Hepatocyte (in vitro differentiated cells): Measurements from ENCODE around the gene CCNA1. TPM values are rescaled to one million over a fixed set of nuclear protein-coding genes. Genes with fewer than 3 reads are reported as not detected.

Source experiments
- DNase-seq: peaks from one replicate; pipeline ENCODE4 v3.0.0-alpha.2; 2016; ENCODE audit warnings: low spot score
- H2AFZ ChIP-seq: fragments of 200-600 bp; sonication (generic); 2 replicates; pipeline ENCODE4 v1.6.0; 2016; ENCODE audit warnings: antibody characterized with exemption, mild to moderate bottlenecking
- H3K27ac ChIP-seq: fragments of 200-600 bp; sonication (generic); 2 replicates; pipeline ENCODE4 v1.5.1; 2016; ENCODE audit warnings: mild to moderate bottlenecking
- H3K27me3 ChIP-seq: fragments of 200-600 bp; sonication (generic); 2 replicates; pipeline ENCODE4 v1.6.1; 2016
- H3K36me3 ChIP-seq: fragments of 200-600 bp; sonication (generic); replicated peaks from 2 replicates; pipeline ENCODE4 v1.5.1; 2016; ENCODE audit warnings: low read depth; ENCODE audit not compliant: insufficient read depth
- H3K4me1 ChIP-seq: fragments of 200-600 bp; sonication (generic); 2 replicates; pipeline ENCODE4 v1.5.1; 2016; ENCODE audit warnings: mild to moderate bottlenecking, moderate library complexity; ENCODE audit not compliant: insufficient read depth
- H3K4me2 ChIP-seq: fragments of 200-600 bp; sonication (generic); 2 replicates; pipeline ENCODE4 v1.6.0; 2016
- H3K4me3 ChIP-seq: fragments of 200-600 bp; sonication (generic); 2 replicates; pipeline ENCODE4 v1.5.1; 2016; ENCODE audit warnings: mild to moderate bottlenecking
- H3K79me2 ChIP-seq: fragments of 200-600 bp; sonication (generic); 2 replicates; pipeline ENCODE4 v1.6.0; 2017; ENCODE audit warnings: mild to moderate bottlenecking
- H3K9me2 ChIP-seq: fragments of 200-600 bp; sonication (generic); replicated peaks from 2 replicates; pipeline ENCODE4 v1.6.0; 2017; ENCODE audit warnings: mild to moderate bottlenecking; ENCODE audit not compliant: insufficient read depth
- H3K9me3 ChIP-seq: fragments of 200-600 bp; sonication (generic); 2 replicates; pipeline ENCODE4 v1.5.1; 2016; ENCODE audit warnings: low read depth, mild to moderate bottlenecking
- H4K20me1 ChIP-seq: fragments of 200-600 bp; sonication (generic); 2 replicates; pipeline ENCODE4 v1.6.0; 2016; ENCODE audit warnings: mild to moderate bottlenecking; ENCODE audit not compliant: insufficient read depth, poor library complexity, severe bottlenecking
- EZH2 ChIP-seq: fragments of 200-600 bp; sonication (generic); IDR thresholded peaks from 2 replicates; pipeline ENCODE4 v1.6.1; 2016; ENCODE audit warnings: antibody characterized with exemption, mild to moderate bottlenecking, borderline replicate concordance
- EZH2phosphoT487 ChIP-seq: fragments of 200-600 bp; sonication (generic); IDR thresholded peaks from one replicate; pipeline ENCODE4 v1.6.1; 2018; ENCODE audit warnings: antibody characterized with exemption, mild to moderate bottlenecking, low read depth, moderate library complexity; ENCODE audit not compliant: unreplicated experiment, severe bottlenecking
- polyA plus RNA-seq: library from polyadenylated mRNA; unstranded; fragments of >200 nt; fragmentation: Nextera tagmentation; extraction: Ambion mirVana; gene quantifications from 2 replicates; pipeline ENCODE4 v1.2.1, GENCODE V29; 2016
- total RNA-seq: library from RNA; depleted of rRNA; stranded (reverse); fragments of >200 nt; gene quantifications from 2 replicates; pipeline ENCODE4 v1.2.3, GENCODE V29; 2014
- TF ChIP-seq, protein P1 (sequence below): fragments of 200-600 bp; sonication (generic); IDR thresholded peaks from 2 replicates; pipeline ENCODE4 v1.5.1; 2016; ENCODE audit warnings: antibody characterized with exemption, mild to moderate bottlenecking; ENCODE audit not compliant: poor library complexity

Gene CCNA1
- total and polyA plus RNA-seq, 2 experiments from 2014 or later: 0.47 to 0.83 TPM

DNA sequence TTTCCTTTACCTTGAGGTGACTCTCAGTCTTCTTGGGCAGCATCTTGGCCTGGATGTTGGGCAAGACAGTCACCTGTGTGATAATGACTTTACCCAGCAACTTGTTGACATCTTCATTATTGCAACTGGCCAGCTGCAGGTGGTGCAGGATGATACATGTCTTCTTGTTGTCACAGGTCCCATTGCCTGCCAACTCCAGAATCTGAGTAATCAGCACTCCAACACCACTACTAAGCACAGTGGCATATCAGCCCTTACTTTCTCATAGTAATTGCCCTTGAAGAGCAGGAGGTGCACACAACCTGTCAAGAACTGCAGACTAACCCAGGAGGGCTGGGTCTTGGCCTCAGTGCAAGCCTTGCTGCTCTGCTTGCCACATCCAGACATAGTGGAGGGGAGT lies 57.8 kb downstream of the CCNA1 start:
- TF ChIP-seq, protein P1, sequence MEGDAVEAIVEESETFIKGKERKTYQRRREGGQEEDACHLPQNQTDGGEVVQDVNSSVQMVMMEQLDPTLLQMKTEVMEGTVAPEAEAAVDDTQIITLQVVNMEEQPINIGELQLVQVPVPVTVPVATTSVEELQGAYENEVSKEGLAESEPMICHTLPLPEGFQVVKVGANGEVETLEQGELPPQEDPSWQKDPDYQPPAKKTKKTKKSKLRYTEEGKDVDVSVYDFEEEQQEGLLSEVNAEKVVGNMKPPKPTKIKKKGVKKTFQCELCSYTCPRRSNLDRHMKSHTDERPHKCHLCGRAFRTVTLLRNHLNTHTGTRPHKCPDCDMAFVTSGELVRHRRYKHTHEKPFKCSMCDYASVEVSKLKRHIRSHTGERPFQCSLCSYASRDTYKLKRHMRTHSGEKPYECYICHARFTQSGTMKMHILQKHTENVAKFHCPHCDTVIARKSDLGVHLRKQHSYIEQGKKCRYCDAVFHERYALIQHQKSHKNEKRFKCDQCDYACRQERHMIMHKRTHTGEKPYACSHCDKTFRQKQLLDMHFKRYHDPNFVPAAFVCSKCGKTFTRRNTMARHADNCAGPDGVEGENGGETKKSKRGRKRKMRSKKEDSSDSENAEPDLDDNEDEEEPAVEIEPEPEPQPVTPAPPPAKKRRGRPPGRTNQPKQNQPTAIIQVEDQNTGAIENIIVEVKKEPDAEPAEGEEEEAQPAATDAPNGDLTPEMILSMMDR: no peak
- TF ChIP-seq EZH2 (no peak), EZH2phosphoT487 (no peak)
- Histone ChIP-seq H3K27ac (no peak overlapping the region), H3K79me2 (no peaks in the 10 kb centered on the region), H3K9me2 (no peaks in the 10 kb centered on the region), H2AFZ (no peak overlapping the region), H3K4me2 (no peak overlapping the region), H3K9me3 (no peaks in the 10 kb centered on the region), H4K20me1 (no peaks in the 10 kb centered on the region), H3K4me1 (no peaks in the 10 kb centered on the region), H3K4me3 (no peak overlapping the region), H3K36me3 (no peaks in the 10 kb centered on the region), H3K27me3 (no peaks in the 10 kb centered on the region)
- DNase-seq: no peak

Other genes with a start within 250 kb of the CCNA1 start
- 0.93 and 1.8 TPM in 2 replicates for gene SOHLH2, start 217.9 kb upstream of the CCNA1 start, total RNA-seq
- gene SOHLH2, start 217.9 kb upstream of the CCNA1 start, polyA plus RNA-seq: 1.0 TPM in 1 of 2 replicates, not detected in the other
- gene CCDC169, start 134.7 kb upstream of the CCNA1 start, total RNA-seq: 2.6 and 7.7 TPM in 2 replicates
- 1.9 and 4.2 TPM in 2 replicates for gene CCDC169, start 134.7 kb upstream of the CCNA1 start, polyA plus RNA-seq
- gene SPART, start 86.1 kb upstream of the CCNA1 start, total RNA-seq: 96.4 and 107 TPM in 2 replicates
- gene SPART, start 86.1 kb upstream of the CCNA1 start, polyA plus RNA-seq: 83.2 and 86.7 TPM in 2 replicates
- gene SERTM1, start 241.5 kb downstream of the CCNA1 start, total RNA-seq: 0.56 TPM in 1 of 2 replicates, not detected in the other
- gene SERTM1, start 241.5 kb downstream of the CCNA1 start, polyA plus RNA-seq: 0.57 and 0.70 TPM in 2 replicates